ENCODE measurements around the gene MYL11. TPM values are rescaled to one million over a fixed set of nuclear protein-coding genes. Genes with fewer than 3 reads are reported as not detected.

MYL11 gene
- total and polyA plus RNA-seq, 5 donors from 2014 or later: 1.7 to 4.1 TPM; not detected in 3

- Histone ChIP-seq H3K9me3 (ENCODE audit: control insufficient read depth in 2 of 2, low read length in 2 of 2) (no peaks in the 10 kb centered on the region), H3K36me3 (ENCODE audit: control insufficient read depth, insufficient read depth, low read length) (peaks cover under 1% of the 10 kb centered on the region), H3K4me1 (ENCODE audit: control insufficient read depth, insufficient read depth, low read length, poor library complexity, severe bottlenecking) (peaks cover 16% of the 10 kb centered on the region), H3K27me3 (ENCODE audit: control insufficient read depth, insufficient read depth, low read length) (no peaks in the 10 kb centered on the region), H3K27ac (ENCODE audit: insufficient read depth, low read length, poor library complexity, severe bottlenecking) (peak overlapping the region; percentile 82), H3K4me3 (ENCODE audit: low read depth, low read length) (peak overlapping the region; percentile 59)
- ATAC-seq (ENCODE audit: low read depth in 2 of 2) (no peak), DNase-seq (no peak)
- Mint-ChIP-seq H3K36me3 (peaks cover 17% of the 10 kb centered on the region), H3K27ac (peak overlapping the region in 2 of 3 donors; percentile 60 to 84), H3K9me3 (no peaks in the 10 kb centered on the region), H3K27me3 (no peaks in the 10 kb centered on the region), H3K4me1 (peaks cover 3 to 27% (median 12%) of the 10 kb centered on the region in 4 donors), H3K4me3 (peak overlapping the region; percentile 61 to 83 (median 72))
These were observed 42.3 kb downstream of the MYL11 start for GRCh38 chr16:30416624-30417528.

- ATAC-seq (ENCODE audit: low read depth in 2 of 2) (peak; percentile 92), DNase-seq (peak; percentile 79 to 97 (median 91))
- peaks cover 13% of the 10 kb centered on the region for H3K36me3 Mint-ChIP-seq
- H3K27me3 Mint-ChIP-seq: no peaks in the 10 kb centered on the region
- H3K9me3 Mint-ChIP-seq: no peaks in the 10 kb centered on the region
- H3K27ac Mint-ChIP-seq: peak overlapping the region in 2 of 3 donors; percentile 5 to 84
- no peaks in the 10 kb centered on the region for H3K9me3 ChIP-seq (ENCODE audit: control insufficient read depth in 2 of 2, low read length in 2 of 2)
- peak overlapping the region in 3 of 4 donors; percentile 70 to 83 (median 75) for H3K4me3 Mint-ChIP-seq
- H3K4me1 ChIP-seq (ENCODE audit: control insufficient read depth, insufficient read depth, low read length, poor library complexity, severe bottlenecking): peaks cover 16% of the 10 kb centered on the region
- H3K4me1 Mint-ChIP-seq: peaks cover 3 to 22% (median 10%) of the 10 kb centered on the region in 4 donors
- peak overlapping the region; percentile 82 for H3K27ac ChIP-seq (ENCODE audit: insufficient read depth, low read length, poor library complexity, severe bottlenecking)
- H3K4me3 ChIP-seq (ENCODE audit: low read depth, low read length): peak overlapping the region; percentile 59
- H3K36me3 ChIP-seq (ENCODE audit: control insufficient read depth, insufficient read depth, low read length): peaks cover 3% of the 10 kb centered on the region
- H3K27me3 ChIP-seq (ENCODE audit: control insufficient read depth, insufficient read depth, low read length): no peaks in the 10 kb centered on the region
These were observed 43.1 kb downstream of the MYL11 start for GRCh38 chr16:30417529-30418349.

GRCh38 chr16:30418350-30419181 lies 44.0 kb downstream of the MYL11 start:
- H3K27me3 ChIP-seq (ENCODE audit: control insufficient read depth, insufficient read depth, low read length): no peaks in the 10 kb centered on the region
- ATAC-seq (ENCODE audit: low read depth in 2 of 2): no peak
- H3K36me3 Mint-ChIP-seq: peaks cover 13% of the 10 kb centered on the region

GRCh38 chr16:30421010-30421409 lies 46.4 kb downstream of the MYL11 start:
- H3K27ac Mint-ChIP-seq: peak overlapping the region; percentile 42 to 53 (median 52)
- H3K27me3 Mint-ChIP-seq: no peaks in the 10 kb centered on the region
- H3K27ac ChIP-seq (ENCODE audit: insufficient read depth, low read length, poor library complexity, severe bottlenecking): no peak overlapping the region
- DNase-seq (no peak), ATAC-seq (ENCODE audit: low read depth in 2 of 2) (no peak)
- H3K36me3 Mint-ChIP-seq: peaks cover 25% of the 10 kb centered on the region
- peaks cover 3 to 28% (median 9%) of the 10 kb centered on the region in 4 donors for H3K4me1 Mint-ChIP-seq
- no peaks in the 10 kb centered on the region for H3K9me3 ChIP-seq (ENCODE audit: control insufficient read depth in 2 of 2, low read length in 2 of 2)
- H3K4me3 Mint-ChIP-seq: peak overlapping the region in 1 of 4 donors; percentile 53
- H3K4me1 ChIP-seq (ENCODE audit: control insufficient read depth, insufficient read depth, low read length, poor library complexity, severe bottlenecking): peaks cover 16% of the 10 kb centered on the region
- H3K36me3 ChIP-seq (ENCODE audit: control insufficient read depth, insufficient read depth, low read length): peaks cover 16% of the 10 kb centered on the region
- H3K27me3 ChIP-seq (ENCODE audit: control insufficient read depth, insufficient read depth, low read length): no peaks in the 10 kb centered on the region
- H3K9me3 Mint-ChIP-seq: no peaks in the 10 kb centered on the region
- no peak overlapping the region for H3K4me3 ChIP-seq (ENCODE audit: low read depth, low read length)

More at GRCh38 chr16:30418350-30419181, 44.0 kb downstream of the MYL11 start:
- Histone ChIP-seq H3K4me3 (ENCODE audit: low read depth, low read length) (no peak overlapping the region), H3K4me1 (ENCODE audit: control insufficient read depth, insufficient read depth, low read length, poor library complexity, severe bottlenecking) (peaks cover 16% of the 10 kb centered on the region), H3K27ac (ENCODE audit: insufficient read depth, low read length, poor library complexity, severe bottlenecking) (peak overlapping the region; percentile 82), H3K9me3 (ENCODE audit: control insufficient read depth in 2 of 2, low read length in 2 of 2) (no peaks in the 10 kb centered on the region), H3K36me3 (ENCODE audit: control insufficient read depth, insufficient read depth, low read length) (peaks cover 7% of the 10 kb centered on the region)
- peak overlapping the region; percentile 45 to 70 (median 66) for H3K4me3 Mint-ChIP-seq
- H3K27me3 Mint-ChIP-seq: no peaks in the 10 kb centered on the region
- H3K4me1 Mint-ChIP-seq: peaks cover 3 to 22% (median 10%) of the 10 kb centered on the region in 4 donors
- DNase-seq: no peak
- no peaks in the 10 kb centered on the region for H3K9me3 Mint-ChIP-seq
- peak overlapping the region; percentile 75 to 86 (median 79) for H3K27ac Mint-ChIP-seq

Other genes starting within 250 kb of the MYL11 start
- 850 TPM for gene CORO1A, start 191.2 kb upstream of the MYL11 start, total RNA-seq
- gene CORO1A, start 191.2 kb upstream of the MYL11 start, polyA plus RNA-seq: 1,000 to 10,000 TPM; 1,269 to 1,770 (median 1,540) TPM
- gene BOLA2B, start 181.1 kb upstream of the MYL11 start, total RNA-seq: 58.2 TPM
- 100 to 1,000 TPM; 163 to 225 (median 191) TPM for gene BOLA2B, start 181.1 kb upstream of the MYL11 start, polyA plus RNA-seq
- 50.3 TPM for gene SLX1A, start 180.9 kb upstream of the MYL11 start, total RNA-seq
- 100 to 1,000 TPM in 3 of 4 donors, 10 to 100 TPM in 1; 56.8 to 136 (median 102) TPM for gene SLX1A, start 180.9 kb upstream of the MYL11 start, polyA plus RNA-seq
- gene SULT1A3, start 175.5 kb upstream of the MYL11 start, total RNA-seq: 19.3 TPM
- gene SULT1A3, start 175.5 kb upstream of the MYL11 start, polyA plus RNA-seq: 1 to 10 TPM in 1 of 4 donors, under 1 TPM in 2, not detected in 1; 0.71 to 1.5 (median 0.91) TPM
- 30.5 TPM for gene NPIPB13, start 126.3 kb upstream of the MYL11 start, total RNA-seq
- gene NPIPB13, start 126.3 kb upstream of the MYL11 start, polyA plus RNA-seq: 1 to 10 TPM in 1 of 4 donors, under 1 TPM in 3; 0.68 to 1.0 (median 0.86) TPM
- 46.7 TPM for gene CD2BP2, start 19.5 kb upstream of the MYL11 start, total RNA-seq
- gene CD2BP2, start 19.5 kb upstream of the MYL11 start, polyA plus RNA-seq: 10 to 100 TPM; 33.5 to 42.1 (median 37.2) TPM
- gene TBC1D10B, start 4.3 kb upstream of the MYL11 start, total RNA-seq: 32.2 TPM
- 10 to 100 TPM in 1 of 4 donors, 1 to 10 TPM in 3; 7.1 to 11.7 (median 8.2) TPM for gene TBC1D10B, start 4.3 kb upstream of the MYL11 start, polyA plus RNA-seq
- 198 TPM for gene SEPTIN1, start 7.8 kb downstream of the MYL11 start, total RNA-seq
- 100 to 1,000 TPM; 157 to 205 (median 170) TPM for gene SEPTIN1, start 7.8 kb downstream of the MYL11 start, polyA plus RNA-seq
- gene ZNF48, start 20.6 kb downstream of the MYL11 start, total RNA-seq: 6.0 TPM
- gene ZNF48, start 20.6 kb downstream of the MYL11 start, polyA plus RNA-seq: 1 to 10 TPM; 4.5 to 8.0 (median 6.7) TPM
- gene ZNF771, start 32.8 kb downstream of the MYL11 start, total RNA-seq: 2.3 TPM
- 1 to 10 TPM; 1.7 to 3.8 (median 3.3) TPM for gene ZNF771, start 32.8 kb downstream of the MYL11 start, polyA plus RNA-seq
- 20.1 TPM for gene DCTPP1, start 55.2 kb downstream of the MYL11 start, total RNA-seq
- 100 to 1,000 TPM in 3 of 4 donors, 10 to 100 TPM in 1; 93.5 to 110 (median 103) TPM for gene DCTPP1, start 55.2 kb downstream of the MYL11 start, polyA plus RNA-seq
- gene SEPHS2, start 71.1 kb downstream of the MYL11 start, total RNA-seq: 26.0 TPM
- gene SEPHS2, start 71.1 kb downstream of the MYL11 start, polyA plus RNA-seq: 10 to 100 TPM; 76.4 to 89.8 (median 81.5) TPM
- 393 TPM for gene ITGAL, start 97.9 kb downstream of the MYL11 start, total RNA-seq
- 100 to 1,000 TPM; 106 to 155 (median 116) TPM for gene ITGAL, start 97.9 kb downstream of the MYL11 start, polyA plus RNA-seq
- 4.0 TPM for gene ZNF768, start 151.8 kb downstream of the MYL11 start, total RNA-seq
- gene ZNF768, start 151.8 kb downstream of the MYL11 start, polyA plus RNA-seq: 1 to 10 TPM in 1 of 4 donors, under 1 TPM in 3; 0.40 to 1.2 (median 0.66) TPM
- 5.0 TPM for gene ZNF747, start 160.1 kb downstream of the MYL11 start, total RNA-seq
- 1 to 10 TPM; 6.4 to 9.4 (median 8.6) TPM for gene ZNF747, start 160.1 kb downstream of the MYL11 start, polyA plus RNA-seq
- 15.6 TPM for gene ZNF764, start 183.6 kb downstream of the MYL11 start, total RNA-seq
- 1 to 10 TPM; 4.8 to 6.5 (median 5.7) TPM for gene ZNF764, start 183.6 kb downstream of the MYL11 start, polyA plus RNA-seq
- gene ZNF688, start 196.9 kb downstream of the MYL11 start, total RNA-seq: 12.1 TPM
- 10 to 100 TPM; 34.5 to 59.1 (median 50.5) TPM for gene ZNF688, start 196.9 kb downstream of the MYL11 start, polyA plus RNA-seq
- 9.3 TPM for gene ZNF785, start 210.9 kb downstream of the MYL11 start, total RNA-seq
- 1 to 10 TPM; 1.4 to 3.5 (median 2.5) TPM for gene ZNF785, start 210.9 kb downstream of the MYL11 start, polyA plus RNA-seq
- gene ZNF689, start 235.6 kb downstream of the MYL11 start, total RNA-seq: 14.0 TPM
- gene ZNF689, start 235.6 kb downstream of the MYL11 start, polyA plus RNA-seq: 10 to 100 TPM in 2 of 4 donors, 1 to 10 TPM in 2; 8.1 to 16.0 (median 12.2) TPM